SH-SY5Y (cell line): ENCODE measurements around the gene SPI1.

Source experiments
- GATA2 ChIP-seq: IDR thresholded peaks from 2 replicates; pipeline ENCODE4 v1.6.1; 2011; ENCODE audit warnings: mild to moderate bottlenecking, low read depth, low read length
- GATA3 ChIP-seq: IDR thresholded peaks from 2 replicates; pipeline ENCODE4 v1.6.1; 2011; ENCODE audit warnings: low read depth, mild to moderate bottlenecking, low read length, moderate library complexity

- TF ChIP-seq GATA3 (no peak), GATA2 (no peak)
These were observed 72.4 kb downstream of the SPI1 start for GRCh38 chr11:47305734-47306483.
